Keratinocyte (primary cell): ENCODE data around the gene DAPL1.

Experiments
- EZH2 ChIP-seq: IDR thresholded peaks from one replicate; pipeline ENCODE4 v1.6.1; 2012; ENCODE audit warnings: inconsistent platforms, mild to moderate bottlenecking, low read length, moderate library complexity
- TF ChIP-seq, protein P1 (sequence below), 3 experiments: IDR thresholded peaks in 1 of 3; conservative IDR thresholded peaks in 1 of 3; optimal IDR thresholded peaks in 1 of 3; 2 replicates in 2 of 3; 3 replicates in 1 of 3; pipeline versions ENCODE3 to v1.5.1; 2011; ENCODE audit warnings: low read length in 3 of 3, mild to moderate bottlenecking in 3 of 3, moderate library complexity in 2 of 3, control low read depth in 1 of 3, inconsistent platforms in 1 of 3; ENCODE audit not compliant: insufficient read depth in 2 of 3; ENCODE audit errors: extremely low read depth in 1 of 3

DNA sequence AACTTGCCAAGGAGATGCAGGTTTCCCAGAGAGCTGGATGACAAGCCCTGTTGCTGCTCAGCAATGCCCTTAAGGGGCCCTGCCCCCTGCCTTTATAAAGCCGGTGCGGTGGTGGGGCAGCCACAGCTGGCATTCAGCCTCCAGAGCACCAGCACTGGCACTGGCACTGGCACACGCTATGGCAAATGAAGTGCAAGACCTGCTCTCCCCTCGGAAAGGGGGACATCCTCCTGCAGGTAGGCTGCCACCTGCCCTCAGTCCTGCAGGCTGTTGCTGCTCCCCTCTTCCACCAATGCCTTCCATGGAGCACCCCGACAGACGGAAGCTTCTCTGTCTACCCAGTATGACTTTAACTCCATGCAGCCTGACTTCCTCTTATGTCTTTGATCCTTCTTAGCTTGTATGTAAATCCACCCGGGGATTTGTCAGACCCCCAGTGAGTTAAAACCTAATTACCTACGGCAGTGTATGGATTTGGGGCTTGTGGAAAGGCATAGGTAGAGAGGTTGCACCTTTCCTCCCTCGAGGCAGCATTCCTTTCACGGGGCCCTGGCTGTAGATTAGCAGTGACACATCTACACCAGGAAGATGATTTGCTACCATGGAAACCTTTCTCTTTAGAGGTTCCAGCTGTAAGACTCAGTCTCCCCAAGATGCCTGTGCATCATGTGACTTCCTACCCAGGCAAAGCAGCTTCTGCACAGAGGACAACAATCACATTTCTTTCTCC, at the start of gene DAPL1:
- TF ChIP-seq EZH2: no peak
- TF ChIP-seq, protein P1, sequence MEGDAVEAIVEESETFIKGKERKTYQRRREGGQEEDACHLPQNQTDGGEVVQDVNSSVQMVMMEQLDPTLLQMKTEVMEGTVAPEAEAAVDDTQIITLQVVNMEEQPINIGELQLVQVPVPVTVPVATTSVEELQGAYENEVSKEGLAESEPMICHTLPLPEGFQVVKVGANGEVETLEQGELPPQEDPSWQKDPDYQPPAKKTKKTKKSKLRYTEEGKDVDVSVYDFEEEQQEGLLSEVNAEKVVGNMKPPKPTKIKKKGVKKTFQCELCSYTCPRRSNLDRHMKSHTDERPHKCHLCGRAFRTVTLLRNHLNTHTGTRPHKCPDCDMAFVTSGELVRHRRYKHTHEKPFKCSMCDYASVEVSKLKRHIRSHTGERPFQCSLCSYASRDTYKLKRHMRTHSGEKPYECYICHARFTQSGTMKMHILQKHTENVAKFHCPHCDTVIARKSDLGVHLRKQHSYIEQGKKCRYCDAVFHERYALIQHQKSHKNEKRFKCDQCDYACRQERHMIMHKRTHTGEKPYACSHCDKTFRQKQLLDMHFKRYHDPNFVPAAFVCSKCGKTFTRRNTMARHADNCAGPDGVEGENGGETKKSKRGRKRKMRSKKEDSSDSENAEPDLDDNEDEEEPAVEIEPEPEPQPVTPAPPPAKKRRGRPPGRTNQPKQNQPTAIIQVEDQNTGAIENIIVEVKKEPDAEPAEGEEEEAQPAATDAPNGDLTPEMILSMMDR (optimal IDR thresholded peaks at IDR 0.05 in 1 of 3, IDR thresholded peaks at IDR 0.05 in 1 of 3, conservative IDR thresholded peaks at IDR 0.05 in 1 of 3; ENCODE audit: extremely low read depth in 1 of 3, insufficient read depth in 2 of 3, low read length in 3 of 3): no peak
